MM.1S (cell line): ENCODE results near the gene FANCL.

ENCODE experiments used
- CTCF ChIP-seq: fragments of 300-600 bp; sonication (generic); IDR thresholded peaks from 2 replicates; pipeline ENCODE4 v1.5.1; 2016; ENCODE audit warnings: antibody characterized with exemption, low read length, mixed read lengths
- EZH2 ChIP-seq: fragments of 300-600 bp; sonication (generic); optimal IDR thresholded peaks from 2 replicates; pipeline ENCODE3; 2017; ENCODE audit warnings: low read depth, mild to moderate bottlenecking, antibody characterized with exemption, low read length, mixed read lengths

- TF ChIP-seq CTCF = no peak
- TF ChIP-seq EZH2 = no peak
These were observed 3.4 kb downstream of the FANCL start for GRCh38 chr2:58237741-58238140.
